Heart right ventricle (tissue), 16 donors: Measurements from ENCODE around the gene C20orf144. TPM values are rescaled to one million over a fixed set of nuclear protein-coding genes. Genes with fewer than 3 reads are reported as not detected.

Experiments
- ATAC-seq, 8 donors: fragments of 200-7000 bp; cut with Tn5 transposase; one replicate each; pipeline ENCODE4 v1.9.1; 2020; ENCODE audit warnings: mild to moderate bottlenecking in 8 of 8, moderate library complexity in 8 of 8, moderate number of reproducible peaks in 1 of 8
- DNase-seq, 2 donors: peaks; one replicate each; pipeline ENCODE4 v3.0.0-alpha.2; 2020
- H3K27ac ChIP-seq, 10 donors: fragments of 200-600 bp; sonication (generic) in 2 of 10; one replicate each; pipeline versions ENCODE4 v1.5.0 to v1.8.0; 2020 to 2022; ENCODE audit warnings: mild to moderate bottlenecking in 3 of 10
- H3K27me3 ChIP-seq, 7 donors: fragments of 200-600 bp; one replicate each; pipeline ENCODE4 v1.8.0; 2021 to 2022; ENCODE audit warnings: mild to moderate bottlenecking in 2 of 7
- H3K36me3 ChIP-seq, 9 donors: fragments of 200-600 bp; sonication (generic) in 1 of 9; one replicate each; pipeline versions ENCODE4 v1.5.0 to v1.8.0; 2020 to 2022; ENCODE audit warnings: mild to moderate bottlenecking in 2 of 9
- H3K4me1 ChIP-seq, 9 donors: fragments of 200-600 bp; sonication (generic) in 1 of 9; one replicate each; pipeline versions ENCODE4 v1.5.0 to v1.8.0; 2020 to 2022; ENCODE audit warnings: mild to moderate bottlenecking in 4 of 9
- H3K4me3 ChIP-seq, 10 donors: fragments of 200-600 bp; sonication (generic) in 2 of 10; one replicate each; pipeline versions ENCODE4 v1.5.0 to v1.8.0; 2020 to 2022; ENCODE audit warnings: mild to moderate bottlenecking in 7 of 10, moderate library complexity in 2 of 10
- H3K9me3 ChIP-seq, 11 donors: fragments of 200-600 bp in 10 of 11; sonication (generic) in 2 of 11; one replicate each; pipeline versions ENCODE4 v1.5.0 to v1.8.0; 2013 to 2022; ENCODE audit warnings: mild to moderate bottlenecking in 2 of 11, control low read depth in 1 of 11, moderate library complexity in 1 of 11
- WGBS, 2 donors: extraction: QIAGEN DNeasy Blood & Tissue Kit; methylation state at CpG; one replicate each; pipeline ENCODE4 v1.1.7; 2013; ENCODE audit warnings: inconsistent platforms in 1 of 2; 5-methylcytosine and 5-hydroxymethylcytosine counted together
- intact Hi-C, 10 donors: fragments of 100-400 bp; cut with DNase I; formaldehyde crosslinking; loops; one replicate each; pipeline versions ENCODE4 v1.11.1 to v1.14.2; 2022
- polyA plus RNA-seq, 2 donors: library from polyadenylated mRNA; stranded (reverse); fragments of 200-250 nt; gene quantifications; one replicate each; pipeline ENCODE4 v1.2.3, GENCODE V29; 2013
- total RNA-seq, 10 donors: library from RNA; stranded (reverse); fragmentation: NEBNext Ultra II Directional in 3 of 10; extraction: Animal tissue kit (Norgen Biotek cat#: 25700) in 3 of 10; gene quantifications; one replicate each; pipeline versions ENCODE4 v1.2.1 to v1.2.4, GENCODE V29; 2021 to 2023
- TF ChIP-seq, protein P1 (sequence below), 9 donors: fragments of 200-600 bp; sonication (generic) in 2 of 9; IDR thresholded peaks; one replicate each; pipeline versions ENCODE4 v1.5.0 to v1.8.0; 2021 to 2022; ENCODE audit warnings: antibody characterized with exemption in 9 of 9, mild to moderate bottlenecking in 5 of 9, moderate library complexity in 1 of 9
- donor health status: Arrhythmogenic right ventricular cardiomyopathy.
- donor health status: ischemic (EF 13 %, LVEDD 7.1; RV severe dilation, severe dysfunction).
- donor health status: healthy with polysubstance abuse.
- donor health status: DM: no; HTN: yes; CAD: no.
- donor health status: DM: no; HTN: no; CAD: no.
- donor health status: ischemic (EF 25% LVEDD 6.9; RV normal size, moderate dysfunction).
- donor health status: ischemic (EF 25% LVEDD 5.7; RV mildly dilated, moderate dysfunction).
- donor health status: healthy.
- donor health status: DM: yes; HTN: yes; CAD: no.
- donor health status: Ischemic cardiomyopathy.
- donor health status: ischemic (EF 35%, LVEDD 5.7; RV mildly dilated, moderate dysfunction).
- donor health status: nonischemic (EF 11% LVEDD 7.7; RV severe dilation, severe dysfunction).
- donor health status: DM: yes; HTN: yes; CAD: no.
- donor health status: PGD.
- donor health status: ischemic (EF 29% LVEDD 5.4; RV normal size, mild dysfunction).
- donor health status: nonischemic (EF 23%, LVEDD 6.1; RV moderate dilation, normal function).

Gene C20orf144
- total and polyA plus RNA-seq, 12 donors = 0.03 TPM; not detected in 11

DNA sequence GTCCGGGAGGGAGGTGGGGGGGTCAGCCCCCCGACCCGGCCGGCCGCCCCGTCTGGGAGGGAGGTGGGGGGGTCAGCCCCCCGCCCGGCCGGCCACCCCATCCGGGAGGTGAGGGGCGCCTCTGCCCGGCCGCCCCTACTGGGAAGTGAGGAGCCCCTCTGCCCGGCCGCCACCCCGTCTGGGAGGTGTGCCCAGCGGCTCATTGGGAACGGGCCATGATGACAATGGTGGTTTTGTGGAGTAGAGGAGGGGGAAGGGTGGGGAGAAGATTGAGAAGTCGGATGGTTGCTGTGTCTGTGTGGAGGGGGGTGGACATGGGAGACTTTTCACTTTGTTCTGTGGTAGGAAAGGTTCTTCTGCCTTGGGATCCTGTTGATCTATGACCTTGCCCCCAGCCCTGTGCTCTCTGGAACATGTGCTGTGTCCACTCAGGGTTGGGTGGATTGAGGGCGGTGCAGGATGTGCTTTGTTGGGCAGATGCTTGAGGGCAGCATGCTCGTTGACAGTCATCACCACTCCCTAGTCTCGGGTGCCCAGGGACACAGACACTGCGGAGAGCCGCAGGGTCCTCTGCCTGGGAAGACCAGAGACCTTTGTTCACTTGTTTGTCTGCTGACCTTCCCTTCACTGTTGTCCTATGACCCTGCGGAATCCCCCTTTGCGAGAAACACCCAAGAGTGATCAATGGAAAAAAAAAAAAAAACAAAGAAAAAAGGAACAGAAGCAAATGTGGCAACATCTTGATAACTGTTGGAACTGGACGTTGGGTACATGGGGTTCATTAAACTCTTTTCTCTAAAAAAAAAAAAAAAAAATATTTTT is 39.7 kb downstream of the C20orf144 start:
- Histone ChIP-seq H3K36me3 (peaks cover 0 to 29% (median 0%) of the 10 kb centered on the region in 9 donors), H3K4me1 (peaks cover 0 to 20% (median 4%) of the 10 kb centered on the region in 9 donors), H3K27ac (no peak overlapping the region), H3K9me3 (no peaks in the 10 kb centered on the region), H3K4me3 (no peak overlapping the region), H3K27me3 (no peaks in the 10 kb centered on the region)
- 87 to 91% methylated on average over 19 to 23 of the region's 27 CpGs for WGBS, 2 donors
- intact Hi-C loops = no loop called here
- no peak for ATAC-seq
- DNase-seq = no peak
- TF ChIP-seq, protein P1, sequence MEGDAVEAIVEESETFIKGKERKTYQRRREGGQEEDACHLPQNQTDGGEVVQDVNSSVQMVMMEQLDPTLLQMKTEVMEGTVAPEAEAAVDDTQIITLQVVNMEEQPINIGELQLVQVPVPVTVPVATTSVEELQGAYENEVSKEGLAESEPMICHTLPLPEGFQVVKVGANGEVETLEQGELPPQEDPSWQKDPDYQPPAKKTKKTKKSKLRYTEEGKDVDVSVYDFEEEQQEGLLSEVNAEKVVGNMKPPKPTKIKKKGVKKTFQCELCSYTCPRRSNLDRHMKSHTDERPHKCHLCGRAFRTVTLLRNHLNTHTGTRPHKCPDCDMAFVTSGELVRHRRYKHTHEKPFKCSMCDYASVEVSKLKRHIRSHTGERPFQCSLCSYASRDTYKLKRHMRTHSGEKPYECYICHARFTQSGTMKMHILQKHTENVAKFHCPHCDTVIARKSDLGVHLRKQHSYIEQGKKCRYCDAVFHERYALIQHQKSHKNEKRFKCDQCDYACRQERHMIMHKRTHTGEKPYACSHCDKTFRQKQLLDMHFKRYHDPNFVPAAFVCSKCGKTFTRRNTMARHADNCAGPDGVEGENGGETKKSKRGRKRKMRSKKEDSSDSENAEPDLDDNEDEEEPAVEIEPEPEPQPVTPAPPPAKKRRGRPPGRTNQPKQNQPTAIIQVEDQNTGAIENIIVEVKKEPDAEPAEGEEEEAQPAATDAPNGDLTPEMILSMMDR (IDR thresholded peaks at IDR 0.05) = no peak

DNA sequence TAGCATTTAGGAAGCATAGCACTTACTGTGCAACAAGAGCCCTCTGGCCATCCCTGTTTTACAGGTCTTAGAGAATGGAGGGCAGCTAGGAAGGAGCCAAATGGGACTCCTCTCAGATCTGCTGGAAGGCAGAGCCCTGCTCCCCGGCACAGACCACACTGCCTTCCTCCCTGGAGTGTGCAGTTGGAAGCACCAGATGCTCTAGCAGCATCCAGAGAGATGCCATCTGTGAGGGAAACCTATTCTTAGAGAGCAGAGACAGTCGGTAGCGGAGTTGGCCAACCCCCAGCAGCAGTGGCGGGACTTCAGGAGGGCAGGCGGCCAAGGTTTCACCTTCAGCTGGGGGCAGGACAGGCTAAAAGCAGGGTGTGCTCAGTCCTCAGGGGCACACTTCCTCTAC is 40.7 kb downstream of the C20orf144 start:
- DNase-seq = peak; percentile 68 to 70
- Histone ChIP-seq H3K4me3 (no peak overlapping the region), H3K27ac (no peak overlapping the region), H3K36me3 (peaks cover 0 to 39% (median 6%) of the 10 kb centered on the region in 9 donors), H3K9me3 (no peaks in the 10 kb centered on the region), H3K27me3 (no peaks in the 10 kb centered on the region), H3K4me1 (peaks cover 0 to 12% (median 0%) of the 10 kb centered on the region in 9 donors)
- TF ChIP-seq, protein P1 (IDR thresholded peaks at IDR 0.05) = no peak
- peak; percentile 52 to 98 (median 90) for ATAC-seq
- intact Hi-C loops = no loop called here
- WGBS, 2 donors = 31 to 38% methylated on average over 5 of the region's 5 CpGs

DNA sequence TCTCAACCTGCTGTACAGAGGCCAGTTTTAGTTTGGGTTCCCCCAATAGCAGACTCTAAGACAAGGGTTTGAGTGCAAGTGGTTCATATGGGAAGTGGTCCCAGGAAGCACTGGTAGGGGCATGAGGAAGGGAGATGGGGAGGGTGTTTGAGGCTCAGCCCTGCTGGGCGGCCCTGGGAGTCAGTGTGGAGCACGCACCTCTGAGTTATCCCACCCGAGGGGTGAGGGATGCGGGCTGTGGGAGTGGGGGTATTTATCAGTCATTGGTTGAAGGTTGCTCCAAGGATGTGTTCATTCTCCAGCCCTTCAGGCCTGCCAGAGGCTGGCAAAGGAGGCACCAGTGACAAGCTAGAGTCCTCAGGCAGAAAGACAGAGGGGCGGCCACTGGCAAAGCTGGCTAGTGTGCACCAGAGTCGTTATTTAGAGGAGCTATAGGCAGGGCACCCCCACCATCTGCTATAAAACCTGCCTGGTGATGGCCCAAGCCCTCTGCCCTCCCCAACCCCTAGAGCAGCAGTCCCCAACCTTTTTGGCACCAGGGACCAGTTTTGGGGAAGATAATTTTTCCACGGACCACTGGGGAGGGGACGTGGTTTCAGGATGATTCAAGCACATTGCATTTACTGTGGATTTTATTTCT is 41.5 kb downstream of the C20orf144 start:
- H3K27me3 ChIP-seq = no peaks in the 10 kb centered on the region
- H3K36me3 ChIP-seq = peaks cover 0 to 46% (median 6%) of the 10 kb centered on the region in 9 donors
- H3K4me1 ChIP-seq = peaks cover 0 to 12% (median 0%) of the 10 kb centered on the region in 9 donors
- H3K9me3 ChIP-seq = no peaks in the 10 kb centered on the region
- no peak overlapping the region for H3K27ac ChIP-seq
- WGBS, 2 donors = 94 to 96% methylated on average over 8 of the region's 8 CpGs
- H3K4me3 ChIP-seq = no peak overlapping the region
- intact Hi-C loops = no loop called here
- TF ChIP-seq, protein P1 (IDR thresholded peaks at IDR 0.05) = no peak
- ATAC-seq = peak in 5 of 8 donors; percentile 7 to 62 (median 22)
- DNase-seq = no peak

DNA sequence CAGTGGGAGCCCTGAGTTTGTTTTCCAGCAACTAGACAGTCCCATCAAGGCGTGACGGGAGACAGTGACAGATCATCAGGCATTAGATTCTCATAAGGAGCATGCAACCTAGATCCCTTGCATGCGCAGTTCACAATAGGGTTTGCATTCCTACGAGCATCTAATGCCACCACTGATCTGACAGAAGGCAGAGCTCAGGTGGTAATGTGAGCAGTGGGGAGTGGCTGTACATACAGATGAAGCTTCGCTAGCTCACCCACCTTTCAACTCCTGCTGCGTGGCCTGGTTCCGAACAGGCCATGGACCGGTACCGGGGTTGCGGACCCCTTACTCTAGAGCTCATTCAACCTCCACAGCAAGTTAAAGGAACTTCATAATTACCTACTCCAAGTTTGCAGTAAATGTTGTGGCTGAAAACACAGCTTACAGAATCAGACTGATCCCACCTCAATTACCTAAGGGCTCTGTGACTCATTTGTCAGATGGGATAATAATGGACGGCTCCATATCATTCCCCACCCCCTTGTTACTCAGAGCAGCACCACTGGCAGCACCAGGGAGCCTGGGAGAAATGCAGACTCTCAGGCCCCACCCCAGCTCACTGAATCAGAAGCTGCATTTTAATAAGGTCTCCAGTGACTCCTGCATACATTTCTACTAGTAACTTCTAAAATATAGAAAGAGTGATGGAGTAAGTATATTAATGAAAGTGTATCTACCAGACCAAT is 42.2 kb downstream of the C20orf144 start:
- H3K9me3 ChIP-seq = no peaks in the 10 kb centered on the region
- H3K4me3 ChIP-seq = no peak overlapping the region
- TF ChIP-seq, protein P1 (IDR thresholded peaks at IDR 0.05) = no peak
- DNase-seq = no peak
- H3K27ac ChIP-seq = no peak overlapping the region
- ATAC-seq = no peak
- peaks cover 0 to 12% (median 0%) of the 10 kb centered on the region in 9 donors for H3K4me1 ChIP-seq
- H3K27me3 ChIP-seq = no peaks in the 10 kb centered on the region
- intact Hi-C loops = no loop called here
- WGBS, 2 donors = 93 to 95% methylated on average over 11 of the region's 11 CpGs
- peaks cover 0 to 53% (median 6%) of the 10 kb centered on the region in 9 donors for H3K36me3 ChIP-seq
